IMR-90 (cell line): ENCODE measurements around the gene CETP.

Experiments
- BHLHE40 ChIP-seq: fragments of 150-350 bp; IDR thresholded peaks from 2 replicates; pipeline ENCODE4 v1.6.1; 2016; ENCODE audit warnings: mild to moderate bottlenecking, low read depth, low read length
- CEBPB ChIP-seq: IDR thresholded peaks from 2 replicates; pipeline ENCODE4 v1.6.1; 2012; ENCODE audit warnings: low read depth, low read length, improper control_type of control experiment
- MAFK ChIP-seq: IDR thresholded peaks from 2 replicates; pipeline ENCODE4 v1.6.1; 2012; ENCODE audit warnings: low read depth, low read length, improper control_type of control experiment
- MAZ ChIP-seq: IDR thresholded peaks from 2 replicates; pipeline ENCODE4 v1.6.1; 2012; ENCODE audit warnings: low read depth, mild to moderate bottlenecking, low read length, improper control_type of control experiment, moderate library complexity, borderline replicate concordance
- MXI1 ChIP-seq: IDR thresholded peaks from 2 replicates; pipeline ENCODE4 v1.6.1; 2012; ENCODE audit warnings: low read depth, mild to moderate bottlenecking, low read length, moderate library complexity, borderline replicate concordance
- POLR2A ChIP-seq: IDR thresholded peaks from 2 replicates; pipeline ENCODE4 v1.6.1; 2012; ENCODE audit warnings: mild to moderate bottlenecking, low read depth, low read length
- TF ChIP-seq, protein P1 (sequence below): fragments of 150-350 bp; IDR thresholded peaks from 2 replicates; pipeline ENCODE4 v1.6.1; 2017; ENCODE audit warnings: mild to moderate bottlenecking, antibody characterized with exemption, low read length, low read depth
- TF ChIP-seq, protein P2 (sequence below): conservative IDR thresholded peaks from 2 replicates; pipeline ENCODE4 v1.5.1; 2012; ENCODE audit warnings: mild to moderate bottlenecking, low read depth, low read length, improper control_type of control experiment
- TF ChIP-seq, protein P3 (sequence below): fragments of 150-350 bp; IDR thresholded peaks from 2 replicates; pipeline ENCODE4 v1.6.1; 2016; ENCODE audit warnings: low read depth, mild to moderate bottlenecking, low read length, moderate library complexity, borderline replicate concordance

DNA sequence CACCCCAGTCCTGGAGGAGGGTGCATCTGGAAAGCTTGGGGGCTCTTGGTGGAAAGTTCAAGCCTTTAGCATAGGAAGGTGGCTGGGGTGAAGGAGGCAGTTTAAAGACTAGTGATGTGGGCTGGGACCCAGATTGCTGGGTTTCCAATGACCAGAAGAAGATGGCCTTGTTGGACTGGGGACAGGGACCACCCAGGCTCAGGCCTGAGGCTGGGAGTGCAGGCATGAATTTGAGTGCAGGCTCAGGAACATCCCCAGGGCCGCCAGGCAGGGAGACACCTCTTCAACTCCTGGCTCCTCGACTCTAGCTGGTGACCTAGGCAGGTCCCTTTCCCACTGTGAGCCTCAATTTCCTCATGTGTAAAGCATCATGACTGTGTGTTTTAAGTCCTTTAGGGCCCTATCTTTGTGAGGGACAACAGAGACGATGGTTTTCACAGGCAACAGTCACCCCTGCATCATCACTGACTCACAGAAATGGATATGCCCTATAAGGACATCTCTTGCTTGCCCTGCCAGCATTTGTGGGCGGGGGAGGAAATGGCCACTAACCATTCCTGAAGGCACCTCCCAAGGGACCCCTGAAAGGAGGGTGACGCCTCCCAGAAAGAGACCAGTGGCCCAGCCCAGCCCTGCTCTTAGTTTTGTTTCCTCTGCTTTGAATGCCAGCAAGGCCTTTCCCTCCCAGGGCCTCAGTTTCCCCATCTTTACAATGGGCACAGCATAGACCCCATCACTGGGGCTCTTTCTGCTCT lies 38.7 kb downstream of the CETP start:
- no peak for TF ChIP-seq MAFK
- TF ChIP-seq BHLHE40: no peak
- TF ChIP-seq, protein P1, sequence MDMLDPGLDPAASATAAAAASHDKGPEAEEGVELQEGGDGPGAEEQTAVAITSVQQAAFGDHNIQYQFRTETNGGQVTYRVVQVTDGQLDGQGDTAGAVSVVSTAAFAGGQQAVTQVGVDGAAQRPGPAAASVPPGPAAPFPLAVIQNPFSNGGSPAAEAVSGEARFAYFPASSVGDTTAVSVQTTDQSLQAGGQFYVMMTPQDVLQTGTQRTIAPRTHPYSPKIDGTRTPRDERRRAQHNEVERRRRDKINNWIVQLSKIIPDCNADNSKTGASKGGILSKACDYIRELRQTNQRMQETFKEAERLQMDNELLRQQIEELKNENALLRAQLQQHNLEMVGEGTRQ: no peak
- TF ChIP-seq, protein P2, sequence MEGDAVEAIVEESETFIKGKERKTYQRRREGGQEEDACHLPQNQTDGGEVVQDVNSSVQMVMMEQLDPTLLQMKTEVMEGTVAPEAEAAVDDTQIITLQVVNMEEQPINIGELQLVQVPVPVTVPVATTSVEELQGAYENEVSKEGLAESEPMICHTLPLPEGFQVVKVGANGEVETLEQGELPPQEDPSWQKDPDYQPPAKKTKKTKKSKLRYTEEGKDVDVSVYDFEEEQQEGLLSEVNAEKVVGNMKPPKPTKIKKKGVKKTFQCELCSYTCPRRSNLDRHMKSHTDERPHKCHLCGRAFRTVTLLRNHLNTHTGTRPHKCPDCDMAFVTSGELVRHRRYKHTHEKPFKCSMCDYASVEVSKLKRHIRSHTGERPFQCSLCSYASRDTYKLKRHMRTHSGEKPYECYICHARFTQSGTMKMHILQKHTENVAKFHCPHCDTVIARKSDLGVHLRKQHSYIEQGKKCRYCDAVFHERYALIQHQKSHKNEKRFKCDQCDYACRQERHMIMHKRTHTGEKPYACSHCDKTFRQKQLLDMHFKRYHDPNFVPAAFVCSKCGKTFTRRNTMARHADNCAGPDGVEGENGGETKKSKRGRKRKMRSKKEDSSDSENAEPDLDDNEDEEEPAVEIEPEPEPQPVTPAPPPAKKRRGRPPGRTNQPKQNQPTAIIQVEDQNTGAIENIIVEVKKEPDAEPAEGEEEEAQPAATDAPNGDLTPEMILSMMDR: no peak
- peak; percentile 40; the same call in 1 of the 2 replicates for TF ChIP-seq POLR2A
- TF ChIP-seq, protein P3, sequence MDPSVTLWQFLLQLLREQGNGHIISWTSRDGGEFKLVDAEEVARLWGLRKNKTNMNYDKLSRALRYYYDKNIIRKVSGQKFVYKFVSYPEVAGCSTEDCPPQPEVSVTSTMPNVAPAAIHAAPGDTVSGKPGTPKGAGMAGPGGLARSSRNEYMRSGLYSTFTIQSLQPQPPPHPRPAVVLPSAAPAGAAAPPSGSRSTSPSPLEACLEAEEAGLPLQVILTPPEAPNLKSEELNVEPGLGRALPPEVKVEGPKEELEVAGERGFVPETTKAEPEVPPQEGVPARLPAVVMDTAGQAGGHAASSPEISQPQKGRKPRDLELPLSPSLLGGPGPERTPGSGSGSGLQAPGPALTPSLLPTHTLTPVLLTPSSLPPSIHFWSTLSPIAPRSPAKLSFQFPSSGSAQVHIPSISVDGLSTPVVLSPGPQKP: no peak
- peak; percentile 47; the same call in 1 of the 2 replicates for TF ChIP-seq CEBPB
- TF ChIP-seq MXI1: no peak
- peak; percentile 66; the same call in 1 of the 2 replicates for TF ChIP-seq MAZ
